ENCODE measurements around the gene PDCD1LG2.

DNA sequence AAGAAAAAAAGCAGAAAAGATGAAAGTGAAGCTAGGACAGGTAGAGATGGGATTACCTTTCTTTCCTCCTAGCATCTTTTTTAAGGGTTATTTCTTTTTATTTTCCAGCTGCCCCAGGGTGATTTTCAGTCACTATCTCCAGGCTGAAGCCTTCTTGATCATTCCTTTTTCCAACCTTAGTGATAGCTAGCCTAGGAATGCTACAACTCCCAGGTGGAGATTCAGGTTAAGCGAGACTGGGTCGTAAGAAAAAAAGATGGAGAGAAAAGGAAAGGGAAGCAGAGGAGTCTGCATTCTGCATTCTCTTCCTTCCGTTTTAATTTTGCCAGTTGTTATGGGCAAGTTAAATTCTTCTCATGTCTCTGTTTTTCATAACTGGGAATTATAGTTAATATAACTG lies 81.9 kb downstream of the PDCD1LG2 start:
- TF ChIP-seq CTCF (IDR thresholded peaks at IDR 0.05; ENCODE audit: insufficient read depth, low read depth, low read length) = no peak
- TF ChIP-seq EZH2 (IDR thresholded peaks at IDR 0.05; ENCODE audit: insufficient read depth, low read length) = no peak

All from astrocyte (in vitro differentiated cells and primary cell).